Measurements from ENCODE around the gene EEF2.

Gene EEF2

DNA sequence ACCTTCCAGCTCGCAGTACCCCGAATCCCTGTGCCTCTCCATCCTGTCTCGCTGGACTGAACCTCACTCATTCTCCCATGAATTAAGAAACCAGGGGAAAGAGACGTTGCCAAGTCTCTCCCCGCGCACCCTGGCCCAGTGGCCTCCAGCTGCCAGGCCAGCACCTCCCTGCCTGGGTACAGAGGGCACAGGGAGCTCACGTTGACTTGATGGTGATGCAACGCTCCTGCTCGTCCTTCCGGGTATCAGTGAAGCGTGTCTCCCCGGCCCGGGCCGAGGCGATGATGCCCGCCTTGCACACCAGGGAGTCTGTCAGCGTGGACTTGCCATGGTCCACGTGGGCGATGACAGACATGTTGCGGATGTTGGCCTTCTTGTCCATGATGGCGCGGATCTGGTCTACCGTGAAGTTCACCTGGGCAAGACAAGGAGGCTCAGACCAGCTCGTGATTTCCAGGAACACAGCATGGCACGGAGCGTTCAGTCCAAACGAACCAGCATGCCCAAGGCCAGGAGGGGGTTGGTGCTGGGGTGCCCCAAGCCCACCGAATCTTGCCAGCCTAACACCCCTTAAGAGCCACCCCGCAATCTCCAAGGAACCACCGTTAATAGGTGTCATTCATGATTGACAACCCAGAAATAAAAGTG, 1.2 kb downstream of the EEF2 start:
- DNase-seq, result peak; percentile 47

DNA sequence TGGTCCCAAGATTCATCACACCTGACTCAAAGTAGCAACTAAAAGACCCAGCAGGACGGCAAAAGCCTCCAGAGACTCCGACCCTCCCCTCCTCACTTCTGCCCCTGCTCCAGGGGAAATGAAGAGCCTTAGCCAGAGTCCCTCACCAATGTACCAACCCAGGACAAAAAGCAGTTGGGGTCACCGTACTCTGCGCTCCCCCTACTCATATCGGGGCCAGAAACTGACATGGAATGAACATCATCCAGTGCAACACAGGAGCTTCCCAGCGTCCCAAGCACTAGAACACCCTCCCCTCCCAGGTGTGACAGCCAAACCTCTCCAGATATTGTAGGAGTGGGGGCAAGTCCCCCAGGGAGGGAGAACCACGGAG, 1.7 kb downstream of the EEF2 start:
- DNase-seq, result no peak

DNA sequence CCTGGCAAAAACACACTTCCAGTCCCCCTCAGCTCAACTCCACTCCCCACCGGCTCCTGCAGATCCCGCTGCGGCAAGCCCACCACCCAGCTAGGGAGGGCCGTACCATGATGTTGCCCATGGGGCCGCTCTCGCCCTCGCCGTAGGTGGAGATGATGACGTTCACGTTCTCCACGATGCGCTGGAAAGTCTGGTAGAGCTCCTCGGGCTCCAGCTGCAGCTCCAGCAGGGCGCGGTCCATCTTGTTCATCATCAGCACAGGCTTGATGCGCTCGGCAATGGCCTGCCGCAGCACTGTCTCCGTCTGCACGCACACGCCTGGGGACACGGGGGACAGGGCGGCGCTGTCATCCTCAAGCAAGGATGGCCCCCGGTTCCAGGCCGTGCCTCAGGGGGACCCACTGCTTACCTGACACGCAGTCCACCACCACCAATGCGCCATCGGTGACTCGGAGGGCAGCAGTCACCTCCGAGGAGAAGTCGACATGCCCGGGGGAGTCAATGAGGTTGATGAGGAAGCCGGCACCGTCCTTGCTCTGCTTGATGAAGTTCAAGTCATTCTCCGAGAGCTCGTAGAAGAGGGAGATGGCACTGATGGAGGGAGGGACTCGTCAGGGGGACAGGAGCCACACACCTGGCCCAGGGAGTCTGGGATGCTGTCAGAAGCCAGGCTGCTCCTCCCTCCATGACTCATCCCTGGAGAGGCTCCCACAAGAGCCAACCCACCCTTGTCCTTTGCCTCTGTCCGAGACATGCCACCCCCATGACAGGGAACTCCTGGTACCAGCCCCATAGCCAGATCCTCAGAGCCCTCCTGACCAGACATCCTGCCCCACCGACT, 2.3 kb downstream of the EEF2 start:
- DNase-seq, result no peak

DNA sequence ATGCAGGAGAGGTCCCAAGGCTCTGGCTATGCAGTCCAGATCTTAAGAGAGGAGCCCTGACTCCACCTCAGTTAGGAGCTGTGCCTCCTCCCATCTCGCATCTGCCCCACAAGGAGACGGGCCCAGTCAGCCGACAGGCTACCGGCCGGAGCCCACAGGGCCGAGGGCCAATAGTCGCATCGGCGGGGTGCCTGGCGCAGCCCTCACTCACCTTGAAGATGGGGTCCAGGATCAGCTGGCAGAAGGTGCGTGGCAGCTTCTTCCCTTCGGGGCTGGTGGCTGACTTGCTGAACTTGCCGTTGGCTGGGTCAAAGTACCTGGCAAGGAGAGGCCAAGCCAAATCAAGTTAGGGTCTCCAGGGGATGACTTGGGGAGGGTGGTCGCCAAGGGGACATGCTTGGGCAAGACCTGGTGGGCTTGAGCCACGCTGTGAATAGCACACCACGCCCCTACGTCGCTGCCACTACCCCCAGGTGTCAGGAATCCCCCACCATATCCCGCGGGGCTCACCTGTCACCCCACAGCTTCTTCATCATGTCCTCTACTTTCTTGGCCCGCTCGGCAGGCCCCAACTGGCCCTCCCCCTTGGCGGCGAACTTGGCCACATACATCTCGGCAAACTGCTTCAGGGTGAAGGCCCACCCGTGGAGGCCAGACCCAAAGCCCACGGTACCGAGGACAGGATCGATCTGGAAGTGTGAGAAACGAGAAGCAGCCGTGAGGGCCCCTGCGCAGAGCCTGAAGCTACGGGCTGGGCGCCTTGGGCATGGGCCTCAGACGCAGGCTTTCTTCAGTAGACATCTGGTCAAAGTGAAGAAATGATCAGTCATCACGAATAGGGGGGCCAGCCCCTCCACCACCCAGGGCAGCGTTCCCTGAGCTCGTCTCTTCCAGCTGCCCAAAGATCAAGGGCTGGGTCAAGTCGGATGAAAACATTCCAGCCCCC, 3.3 kb downstream of the EEF2 start:
- no peak for DNase-seq

DNA sequence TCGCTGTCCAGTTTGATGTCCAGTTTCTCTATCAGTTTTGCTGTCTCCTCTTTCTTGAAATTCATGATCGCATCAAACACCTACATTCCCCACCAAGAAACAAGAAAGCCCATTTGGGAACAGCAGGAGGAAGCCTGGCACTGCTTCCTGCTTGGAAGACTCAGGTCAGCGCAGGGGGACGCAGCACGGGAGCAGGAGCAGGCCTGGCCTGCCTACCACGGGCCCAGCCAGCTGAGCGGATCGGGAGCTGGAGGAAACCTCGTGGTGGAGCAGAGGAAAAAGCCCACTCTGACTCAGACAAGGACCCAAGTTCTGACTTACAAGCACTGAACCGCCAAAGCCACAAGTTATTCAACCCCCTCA, 3.9 kb downstream of the EEF2 start:
- DNase-seq, result no peak

DNA sequence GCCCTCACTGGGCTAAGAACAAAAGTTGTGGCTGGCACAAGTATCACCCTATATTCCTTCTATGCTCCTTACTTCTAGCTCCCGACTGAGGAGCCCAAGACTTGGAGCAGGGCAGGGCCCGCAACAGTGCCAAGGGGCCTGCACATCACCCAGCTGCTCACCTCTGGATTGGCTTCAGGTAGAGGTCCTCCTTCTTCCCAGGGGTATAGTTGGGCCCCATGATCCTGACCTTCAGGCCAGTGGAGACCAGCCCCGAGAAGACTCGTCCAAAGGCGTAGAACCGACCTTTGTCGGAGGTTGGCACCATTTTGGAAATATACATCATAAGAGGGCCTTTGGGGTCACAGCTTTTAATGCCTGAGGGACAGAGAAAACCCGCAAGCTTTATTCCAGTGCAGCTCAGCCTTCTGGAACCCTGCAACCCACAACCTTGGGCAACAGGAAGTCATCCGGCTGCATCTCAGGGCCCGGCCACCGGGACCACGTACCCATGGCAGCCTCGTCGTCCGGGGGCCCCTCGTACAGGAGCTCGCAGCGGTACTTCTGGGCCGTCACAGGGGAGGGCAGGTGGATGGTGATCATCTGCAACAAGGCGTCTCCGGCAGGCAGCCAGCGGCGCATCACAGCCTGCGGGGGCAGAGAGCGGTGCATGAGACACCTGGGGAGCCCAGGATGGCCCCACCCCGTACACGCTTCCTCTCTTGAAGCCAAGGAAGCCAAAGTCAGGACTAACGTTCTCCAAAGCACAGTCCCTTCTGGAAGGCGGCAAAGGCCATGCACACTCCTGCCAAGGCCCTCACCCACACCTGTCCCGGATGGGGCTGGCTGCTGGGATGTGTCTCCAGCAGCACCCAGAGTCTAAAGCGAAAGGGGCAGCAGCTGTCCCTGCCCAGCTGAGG, 4.7 kb downstream of the EEF2 start:
- no peak for DNase-seq

DNA sequence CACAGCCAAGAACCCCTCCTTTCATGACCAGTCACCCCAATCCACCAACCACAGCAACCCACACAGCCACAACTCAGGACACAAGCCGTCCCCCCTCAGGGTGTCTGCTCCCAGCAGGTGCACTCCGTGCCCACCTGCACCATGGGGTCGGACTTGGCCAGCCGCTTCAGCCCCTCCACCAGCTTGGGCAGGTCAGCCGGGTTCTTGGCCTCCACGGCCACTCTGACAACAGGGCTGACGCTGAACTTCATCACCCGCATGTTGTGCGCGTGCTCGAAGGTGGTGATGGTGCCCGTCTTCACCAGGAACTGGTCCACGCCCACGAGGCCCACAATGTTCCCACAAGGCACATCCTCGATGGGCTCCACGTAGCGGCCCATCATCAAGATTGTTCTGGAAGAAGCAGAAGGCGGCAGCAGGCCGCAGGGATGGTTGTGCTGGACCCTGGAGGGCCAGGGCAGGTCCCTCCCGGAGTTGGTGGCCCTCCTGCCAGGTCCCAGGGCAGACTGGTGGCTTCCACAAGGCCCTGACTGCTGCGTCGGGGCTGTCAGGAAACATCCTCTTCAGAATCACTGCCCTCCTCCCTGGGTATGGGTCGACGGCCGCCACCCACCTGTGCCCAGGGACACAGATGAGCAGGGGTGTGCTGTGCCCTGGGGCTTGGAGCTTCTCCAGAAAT, 5.5 kb downstream of the EEF2 start:
- DNase-seq, result no peak

DNA sequence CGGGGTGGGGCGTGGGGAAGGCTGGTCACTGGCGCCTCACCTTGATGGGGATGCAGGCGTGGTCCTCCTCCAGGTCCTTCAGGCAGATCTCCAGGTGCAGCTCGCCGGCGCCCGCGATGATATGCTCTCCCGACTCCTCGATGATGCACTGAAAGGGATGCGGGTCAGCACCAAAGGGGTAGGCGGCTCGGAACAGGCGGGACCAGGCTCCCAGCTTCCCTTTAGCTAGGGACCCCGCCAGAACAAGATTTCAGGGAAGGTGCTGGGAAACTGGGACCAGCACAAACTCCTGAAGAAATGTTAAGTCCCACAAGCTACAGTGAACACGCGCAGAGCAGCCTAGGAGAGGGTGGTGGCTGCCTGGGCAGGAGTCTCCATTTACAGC, 6.0 kb downstream of the EEF2 start:
- no peak for DNase-seq

DNA sequence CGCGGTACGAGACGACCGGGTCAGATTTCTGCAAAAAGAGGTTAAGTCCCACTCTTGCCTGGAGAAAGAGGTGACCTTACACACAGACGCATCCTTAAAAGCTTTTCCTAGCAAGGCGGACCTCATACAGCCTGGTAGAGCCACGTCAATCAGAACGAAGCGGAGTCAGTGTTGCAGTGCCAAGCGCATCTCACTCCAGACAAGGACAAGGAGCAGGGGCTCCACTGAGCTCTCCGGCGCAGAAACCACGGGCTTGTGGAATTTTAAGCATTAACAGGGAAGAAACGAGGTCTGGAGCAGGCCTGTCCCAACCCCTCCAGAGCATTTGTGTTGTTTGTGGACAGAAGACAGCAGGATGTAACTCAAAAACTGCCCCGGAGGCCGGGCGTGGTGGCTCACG, 7.1 kb downstream of the EEF2 start:
- no peak for DNase-seq

DNA sequence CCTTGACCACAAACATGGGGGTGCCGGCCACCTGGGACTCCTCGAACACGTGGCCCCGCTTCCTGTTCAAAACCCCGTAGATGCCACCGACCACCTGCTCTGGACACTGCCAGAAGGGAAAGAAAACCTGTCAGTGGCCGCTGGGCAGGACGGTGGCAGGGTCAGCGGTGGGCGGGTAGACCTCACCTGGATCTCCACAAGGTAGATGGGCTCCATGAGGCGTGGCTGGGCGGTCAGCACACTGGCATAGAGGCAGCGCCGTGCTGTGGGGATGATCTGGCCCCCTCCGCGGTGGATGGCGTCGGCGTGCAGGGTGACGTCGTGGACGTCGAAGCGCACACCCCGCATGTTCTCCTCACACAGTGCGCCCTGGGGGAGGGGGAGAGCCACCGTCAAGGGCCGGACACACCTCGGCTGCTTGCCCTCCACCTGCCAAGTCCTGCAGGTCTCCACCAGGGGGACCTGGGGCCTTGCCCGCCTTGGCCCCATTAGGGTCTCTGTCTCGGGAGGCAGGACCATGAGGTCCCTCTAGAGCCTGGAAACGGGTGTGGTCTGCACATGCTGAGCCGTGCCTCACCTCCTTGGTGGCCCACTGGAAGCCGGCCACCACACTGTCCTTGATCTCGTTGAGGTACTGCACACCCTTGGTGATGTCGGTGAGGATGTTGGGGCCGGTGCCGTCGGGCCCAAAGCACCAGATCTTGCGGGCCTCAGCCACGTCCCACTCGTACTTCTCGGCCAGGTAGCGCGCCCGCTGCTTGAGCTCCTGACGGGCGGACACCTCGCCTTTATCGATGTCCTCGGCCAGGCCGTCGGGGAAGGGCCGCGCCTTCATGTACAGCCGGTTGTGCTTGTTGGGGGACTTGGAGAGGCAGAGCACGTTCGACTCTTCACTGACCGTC, 7.8 kb downstream of the EEF2 start:
- no peak for DNase-seq

DNA sequence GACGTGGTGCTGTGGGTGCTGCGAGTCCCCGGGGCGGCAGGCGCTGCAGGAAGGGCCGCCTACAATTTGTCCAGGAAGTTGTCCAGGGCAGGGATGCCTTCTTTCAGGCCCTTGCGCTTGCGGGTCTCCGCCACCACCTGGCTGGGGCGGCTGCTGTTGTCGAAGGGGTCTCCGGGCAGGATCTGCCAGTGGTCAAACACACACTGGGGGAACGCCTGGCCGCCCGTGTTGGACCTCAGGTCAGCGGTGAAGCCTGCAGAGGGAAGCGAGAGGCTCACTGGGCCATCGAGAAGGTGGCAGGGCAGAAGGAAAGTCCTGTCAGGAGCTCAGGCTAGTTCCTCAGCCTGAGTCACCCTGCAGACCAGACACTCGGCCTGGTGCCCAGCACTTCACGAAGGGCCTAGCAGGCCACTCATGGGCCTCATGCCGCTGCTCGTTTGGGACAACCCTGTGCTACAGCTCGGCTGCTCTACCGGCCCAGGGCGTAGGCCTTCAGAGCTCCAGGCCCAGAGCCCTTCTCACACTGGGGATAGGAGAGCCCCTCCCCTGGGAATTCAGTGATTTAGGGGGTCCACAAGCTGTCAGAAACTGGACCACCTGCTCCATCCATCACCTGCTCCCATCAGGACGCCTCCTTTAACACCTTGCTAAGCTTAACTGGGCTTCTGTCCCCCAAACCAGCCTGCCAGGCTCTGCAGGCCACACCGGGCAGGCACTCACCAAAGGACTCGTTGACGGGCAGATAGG, 8.6 kb downstream of the EEF2 start:
- DNase-seq, result no peak

DNA sequence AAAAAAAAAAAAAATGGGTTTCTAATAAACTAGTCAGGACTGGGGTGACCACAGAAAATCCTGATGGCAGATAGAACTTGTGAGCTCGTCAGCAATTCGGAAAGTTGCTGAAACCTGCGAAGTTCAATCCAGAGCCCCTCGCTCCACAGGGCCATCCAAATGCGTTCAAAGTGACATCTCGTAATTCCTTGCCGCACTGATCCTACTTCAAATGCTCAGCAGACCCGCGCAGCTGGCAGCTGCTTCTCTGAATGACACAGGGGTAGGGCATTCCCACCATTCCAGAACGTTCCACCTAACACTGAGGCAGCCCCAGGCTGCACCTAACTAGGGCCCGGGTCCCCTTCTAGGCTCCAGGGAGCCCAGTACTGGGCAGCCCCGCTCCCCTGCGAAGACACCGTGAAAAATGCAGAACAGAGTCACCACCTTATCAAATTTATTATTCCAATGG, 9.6 kb downstream of the EEF2 start:
- no peak for DNase-seq

DNA sequence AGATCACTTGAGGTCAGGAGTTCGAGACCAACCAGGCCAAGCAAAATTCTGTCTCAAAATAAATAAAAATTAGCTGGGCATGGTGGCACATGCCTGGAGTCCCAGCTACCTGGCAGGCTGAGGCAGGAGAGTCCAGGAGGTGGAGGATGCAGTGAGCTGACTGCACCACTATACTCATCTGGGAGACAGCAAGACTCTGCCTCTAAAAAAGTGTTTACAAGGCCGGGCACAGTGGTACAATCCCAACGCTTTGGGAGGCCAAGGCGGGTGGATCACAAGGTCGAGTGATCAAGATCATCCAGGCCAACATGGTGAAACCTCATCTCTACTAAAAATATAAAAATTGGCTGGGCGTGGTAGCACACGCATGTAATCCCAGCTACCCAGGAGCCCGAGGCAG, 10.1 kb downstream of the EEF2 start:
- no peak for DNase-seq

DNA sequence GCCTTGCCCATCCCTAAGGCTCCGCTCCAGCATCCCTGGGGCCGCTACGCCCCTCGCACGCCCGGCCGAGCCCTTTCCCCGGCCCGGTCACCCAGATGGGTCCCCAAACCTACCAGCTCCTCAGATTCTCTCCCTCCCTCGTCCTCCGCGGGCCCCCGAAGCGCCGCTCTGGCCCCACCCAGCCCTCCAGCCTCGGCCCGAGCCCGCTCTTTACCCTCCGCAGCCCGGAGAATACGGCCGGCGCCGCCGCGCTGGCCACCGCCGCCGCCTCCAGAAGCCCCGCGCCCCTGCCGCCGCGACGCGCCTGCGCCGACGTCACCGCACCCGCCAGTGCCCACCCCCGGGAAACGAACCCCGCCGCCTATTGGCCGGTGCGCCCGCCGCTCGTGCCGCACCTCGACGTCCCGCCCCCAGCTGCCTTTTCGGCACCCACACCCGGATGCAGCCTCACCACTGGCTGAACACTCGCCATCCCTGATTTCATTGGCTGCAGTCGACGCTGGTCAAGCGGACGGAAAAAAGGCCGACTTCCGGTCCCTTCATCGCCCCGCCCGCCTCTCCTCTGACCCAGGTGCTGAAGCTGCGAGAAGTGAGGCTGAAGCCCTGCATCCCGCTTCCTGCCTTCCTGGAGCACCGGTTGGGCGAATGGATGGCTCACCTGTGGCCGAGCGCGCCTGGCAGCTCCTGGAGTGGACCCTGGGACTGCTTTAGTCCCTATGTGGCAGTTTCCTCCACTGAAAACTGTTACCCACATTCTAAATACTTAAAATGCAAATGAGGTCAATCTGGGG, 14.3 kb downstream of the EEF2 start, which contains the start of gene DAPK3:
DAPK3 (minus strand) TSS at position 292 of the 791 bp plus-strand sequence. CDS start 1,364 bp downstream, outside the sequence.
- DNase-seq, result peak; percentile 98

DNA sequence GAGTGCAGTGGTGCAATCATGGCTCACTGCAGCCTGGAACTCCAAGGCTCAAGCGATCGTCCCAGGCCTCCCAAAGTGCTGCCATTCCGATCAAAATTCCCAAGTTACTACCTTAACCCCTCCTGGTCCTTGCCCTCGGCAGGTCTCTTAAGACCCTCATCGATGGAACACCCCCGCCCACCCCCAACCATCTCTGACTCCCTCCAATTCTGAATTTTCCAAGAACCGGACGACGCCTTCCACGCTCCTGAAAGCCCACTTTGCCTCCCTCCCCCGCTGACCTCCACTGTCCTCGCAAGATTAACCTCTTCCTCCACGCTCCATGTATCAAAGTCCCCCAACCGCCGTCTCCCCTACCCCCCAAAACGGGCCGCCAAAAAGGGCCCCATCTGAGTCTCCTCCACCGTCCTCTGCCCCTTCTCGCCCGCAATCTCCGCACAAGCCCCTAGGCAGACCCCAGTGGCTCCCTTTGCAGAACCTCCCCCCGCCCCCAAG, 14.9 kb downstream of the EEF2 start:
- no peak for DNase-seq

DNA sequence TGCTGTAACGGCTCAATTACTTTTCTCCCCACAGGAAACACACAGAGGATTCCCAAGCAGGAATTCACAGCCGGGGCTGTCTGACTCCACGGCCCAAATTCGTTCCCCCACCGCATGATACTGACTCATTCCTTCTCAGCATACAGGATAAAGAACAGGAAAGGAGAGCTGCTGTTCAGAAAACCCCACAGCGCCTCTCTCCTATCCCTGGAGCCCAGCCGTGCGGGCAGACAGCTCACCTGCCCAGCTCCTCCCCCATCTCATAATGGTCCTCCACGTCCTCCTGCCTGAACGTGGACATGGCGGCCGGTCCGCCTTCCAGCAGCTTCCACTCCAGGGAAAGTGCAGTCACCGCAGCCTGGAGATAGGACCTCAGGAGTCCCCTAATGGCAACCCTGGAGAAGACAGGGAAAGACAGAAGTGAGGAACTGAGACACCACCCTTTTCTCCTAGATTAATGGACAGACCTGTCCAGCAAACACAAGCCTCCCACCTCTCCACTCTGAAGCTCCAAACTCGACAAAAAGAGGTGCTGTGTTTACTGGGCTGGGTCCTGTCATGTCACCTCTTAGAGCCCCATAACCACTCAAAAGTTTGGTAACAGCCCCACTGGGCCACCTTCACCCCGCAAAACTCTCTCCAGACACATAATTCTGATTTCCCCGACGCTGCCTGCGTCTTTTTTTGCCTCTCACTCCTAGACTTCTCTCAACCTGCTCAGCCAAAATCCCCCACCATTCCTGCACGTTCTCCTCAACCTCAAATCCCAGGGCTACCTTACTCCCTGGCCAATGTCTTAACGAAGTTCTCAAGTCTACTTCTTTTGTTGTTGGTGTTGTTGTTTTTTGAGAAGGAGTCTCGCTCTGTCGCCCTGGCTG, 15.6 kb downstream of the EEF2 start:
- no peak for DNase-seq

DNA sequence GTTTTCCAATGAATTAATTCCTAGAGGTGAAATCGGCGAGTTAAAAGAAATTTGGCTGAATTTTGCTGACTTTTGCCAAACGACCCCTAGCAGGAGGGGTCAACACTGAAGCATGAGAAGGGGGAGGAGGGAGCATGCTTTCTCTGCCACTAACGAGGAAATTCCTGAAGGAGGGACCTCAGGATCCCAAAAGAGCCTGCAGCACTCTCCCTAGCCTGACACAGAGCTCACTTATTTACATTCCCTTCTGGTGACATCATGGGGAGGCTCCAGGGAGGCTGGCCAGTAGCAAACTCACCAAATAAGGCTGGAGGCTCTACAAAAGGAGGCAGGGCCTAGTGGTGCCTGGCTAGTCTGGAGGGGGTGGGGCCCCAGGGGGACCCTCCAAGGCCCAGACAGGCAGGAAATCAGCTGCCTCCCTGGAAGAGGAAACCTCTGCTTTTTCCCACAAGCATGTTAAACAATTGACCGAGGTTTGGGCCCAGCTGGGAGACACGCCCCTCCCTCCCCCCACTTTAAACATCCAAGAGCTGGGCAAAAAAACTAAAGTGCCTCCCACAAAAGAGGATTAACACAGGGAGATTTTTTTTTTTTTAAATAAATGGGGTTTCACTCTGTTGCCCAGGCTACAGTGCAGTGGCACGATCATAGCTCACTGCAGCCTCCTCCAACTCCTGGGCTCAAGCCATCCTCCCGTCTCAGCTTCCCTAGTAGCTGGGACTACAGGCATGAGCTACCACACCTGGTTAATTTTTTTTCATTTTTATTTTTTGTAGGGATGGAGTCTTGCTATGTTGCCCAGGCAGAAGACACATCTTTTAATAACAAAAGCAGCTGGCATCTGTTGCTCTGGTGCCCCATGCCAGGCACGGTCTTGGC, 16.5 kb downstream of the EEF2 start:
- peak; percentile 26 for DNase-seq

Measured in MV-4-11 (cell line).